ENCODE measurements around the gene PGF. TPM values are rescaled to one million over a fixed set of nuclear protein-coding genes. Genes with fewer than 3 reads are reported as not detected.
"Not testable (repeated sequence)": the region's sequence is repeated elsewhere in the genome, so short reads cannot be mapped to it uniquely, and the experiment has no call there.

The PGF gene
- total RNA-seq, 1 donor from 2014 or later = 0.23 TPM

DNA sequence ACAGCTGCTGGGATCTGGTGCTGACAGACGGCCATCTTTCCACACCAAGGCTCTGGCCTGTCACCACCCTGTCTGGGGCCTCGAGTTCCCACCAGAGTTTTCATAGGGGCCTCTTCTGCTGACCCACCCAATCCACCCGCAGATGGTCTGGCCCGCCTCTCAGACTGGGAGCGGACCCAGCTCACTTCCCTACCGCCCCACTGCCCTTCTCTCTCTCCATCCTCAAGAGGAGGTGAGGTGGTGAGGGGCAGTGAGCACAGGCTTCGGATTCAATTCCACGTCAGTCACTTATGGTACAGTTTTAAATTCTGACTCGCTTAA lies 20.1 kb downstream of the PGF start:
- H3K36me3 Mint-ChIP-seq (ENCODE audit: low read depth) = no peaks in the 10 kb centered on the region
- no peaks in the 10 kb centered on the region for H3K9me3 Mint-ChIP-seq
- H3K27me3 Mint-ChIP-seq = peaks cover 4% of the 10 kb centered on the region
- intact Hi-C loops (cut with micrococcal nuclease) = no loop called here
- H3K4me1 Mint-ChIP-seq = peaks cover 25% of the 10 kb centered on the region
- no peak for DNase-seq
- H3K27ac Mint-ChIP-seq = no peak overlapping the region
- no peak overlapping the region for H3K4me3 Mint-ChIP-seq

DNA sequence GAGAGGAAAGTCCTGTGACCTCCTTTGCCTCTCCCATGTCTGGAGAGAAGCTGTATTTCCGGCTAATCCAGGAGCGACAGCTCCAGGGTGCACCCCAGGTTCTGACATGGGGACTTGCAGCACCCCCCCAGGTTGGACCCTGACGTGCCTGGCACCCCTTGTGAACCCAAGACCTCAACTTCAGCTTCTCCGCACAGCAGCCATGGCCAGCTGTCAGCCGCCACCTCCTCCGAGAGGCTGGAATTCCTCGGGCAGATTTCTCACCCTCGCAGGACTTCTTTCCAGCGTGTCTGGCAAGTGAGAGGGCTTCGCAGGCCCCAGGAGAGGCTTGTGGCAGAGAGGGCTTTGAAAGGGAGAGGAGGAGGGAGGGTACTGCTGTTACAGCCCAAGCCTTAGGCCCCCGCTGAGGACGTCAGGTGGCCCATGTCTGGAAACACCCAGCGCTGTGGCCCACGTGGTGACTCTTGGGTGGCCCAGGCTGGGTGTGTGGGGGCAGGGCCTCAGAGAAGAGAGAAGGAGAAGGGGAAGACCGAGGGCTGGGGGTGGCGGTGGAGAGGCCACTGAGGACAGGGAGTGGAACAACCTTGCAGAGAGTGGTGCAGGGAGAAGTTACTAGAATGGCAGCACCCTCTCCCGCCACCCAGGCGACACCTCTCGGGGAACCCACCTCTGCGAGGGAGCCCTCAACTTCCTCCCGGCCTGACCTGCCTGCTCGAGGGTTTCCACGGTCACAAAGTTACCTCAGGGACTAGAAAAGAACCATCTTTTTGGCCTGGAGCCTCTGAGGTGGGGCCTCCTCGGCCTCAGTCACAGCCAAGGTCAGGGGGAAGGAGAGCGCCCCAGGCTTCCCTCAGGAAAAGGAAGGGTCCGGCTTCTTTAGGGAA lies 20.7 kb downstream of the PGF start:
- Mint-ChIP-seq H3K36me3 (ENCODE audit: low read depth) (no peaks in the 10 kb centered on the region), H3K4me3 (no peak overlapping the region), H3K27ac (no peak overlapping the region), H3K9me3 (no peaks in the 10 kb centered on the region), H3K27me3 (peaks cover 7% of the 10 kb centered on the region), H3K4me1 (peaks cover 20% of the 10 kb centered on the region)
- no peak for DNase-seq
- intact Hi-C loops (cut with micrococcal nuclease) = no loop called here

DNA sequence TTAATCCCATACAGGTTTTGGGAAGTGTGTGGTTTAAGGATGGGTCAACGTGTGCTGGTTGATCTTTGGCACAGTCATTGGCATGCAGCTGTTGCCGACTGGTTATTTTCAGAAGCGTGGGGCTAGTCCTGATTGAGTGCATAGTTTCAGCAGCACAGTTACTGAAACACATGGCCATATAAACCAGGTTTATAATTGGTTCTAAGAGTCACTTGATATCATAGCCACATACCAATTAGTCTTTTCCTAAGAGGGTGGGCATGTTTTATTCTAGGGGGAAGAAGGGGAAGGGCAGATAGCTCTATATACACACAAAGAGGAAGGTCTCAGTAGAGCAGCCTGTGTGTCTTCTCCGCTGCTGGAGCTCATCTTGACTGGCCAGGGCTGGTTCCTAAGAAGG lies 21.4 kb downstream of the PGF start:
- H3K4me1 Mint-ChIP-seq = peaks cover 21% of the 10 kb centered on the region
- intact Hi-C loops (cut with micrococcal nuclease) = no loop called here
- H3K9me3 Mint-ChIP-seq = no peaks in the 10 kb centered on the region
- peaks cover 9% of the 10 kb centered on the region for H3K27me3 Mint-ChIP-seq
- no peaks in the 10 kb centered on the region for H3K36me3 Mint-ChIP-seq (ENCODE audit: low read depth)
- H3K27ac Mint-ChIP-seq = no peak overlapping the region
- no peak overlapping the region for H3K4me3 Mint-ChIP-seq
- no peak for DNase-seq

DNA sequence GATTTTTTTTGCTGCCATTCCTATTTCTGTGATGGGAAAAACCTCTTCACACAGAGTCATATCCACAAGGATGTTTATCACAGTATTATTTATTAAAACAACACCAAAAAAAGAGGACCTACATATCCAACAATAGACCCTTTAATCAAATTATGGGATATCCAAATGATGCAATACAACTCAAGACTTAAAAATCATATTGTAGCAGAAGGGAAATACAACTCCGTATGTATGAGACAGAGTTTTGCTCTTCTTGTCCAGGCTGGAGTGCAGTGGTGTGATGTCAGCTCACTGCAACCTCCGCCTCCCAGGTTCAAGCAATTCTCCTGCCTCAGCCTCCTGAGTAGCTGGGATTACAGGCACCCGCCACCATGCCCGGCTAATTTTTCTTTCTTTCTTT lies 22.5 kb downstream of the PGF start:
- H3K9me3 Mint-ChIP-seq; DNase-seq; intact Hi-C loops (cut with micrococcal nuclease); H3K36me3 Mint-ChIP-seq (ENCODE audit: low read depth); H3K27me3 Mint-ChIP-seq; H3K4me3 Mint-ChIP-seq; H3K27ac Mint-ChIP-seq: not testable (repeated sequence)
- H3K4me1 Mint-ChIP-seq = peaks cover 19% of the 10 kb centered on the region

DNA sequence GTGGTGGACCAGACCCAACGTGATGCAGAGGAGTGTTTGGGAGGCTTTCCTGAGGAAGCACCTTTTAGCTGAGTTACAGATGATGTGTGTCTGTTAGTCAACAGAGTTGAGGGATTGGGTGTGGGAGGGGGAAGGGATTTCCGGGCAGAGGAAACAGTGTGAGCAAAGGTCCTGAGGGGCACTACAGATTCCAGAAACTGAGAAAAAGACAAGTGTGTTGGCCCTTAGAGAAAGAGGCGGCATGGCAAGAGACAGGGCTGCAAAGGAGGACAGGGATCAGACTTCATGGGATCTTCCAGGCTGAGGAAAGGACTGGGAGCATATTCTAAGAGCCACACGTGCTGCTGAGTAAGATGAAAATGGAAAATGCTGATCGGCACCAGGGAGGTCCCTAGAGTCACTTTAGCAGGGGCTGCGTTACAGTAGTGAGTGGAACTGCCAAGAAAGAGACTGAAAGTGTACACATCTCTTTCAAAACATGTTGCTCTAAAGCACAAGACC lies 22.9 kb downstream of the PGF start:
- Mint-ChIP-seq H3K4me1 (peaks cover 15% of the 10 kb centered on the region), H3K9me3 (no peaks in the 10 kb centered on the region), H3K4me3 (no peak overlapping the region), H3K27ac (peak overlapping the region; percentile 34), H3K27me3 (peaks cover 12% of the 10 kb centered on the region), H3K36me3 (ENCODE audit: low read depth) (no peaks in the 10 kb centered on the region)
- no peak for DNase-seq
- intact Hi-C loops (cut with micrococcal nuclease) = no loop called here

DNA sequence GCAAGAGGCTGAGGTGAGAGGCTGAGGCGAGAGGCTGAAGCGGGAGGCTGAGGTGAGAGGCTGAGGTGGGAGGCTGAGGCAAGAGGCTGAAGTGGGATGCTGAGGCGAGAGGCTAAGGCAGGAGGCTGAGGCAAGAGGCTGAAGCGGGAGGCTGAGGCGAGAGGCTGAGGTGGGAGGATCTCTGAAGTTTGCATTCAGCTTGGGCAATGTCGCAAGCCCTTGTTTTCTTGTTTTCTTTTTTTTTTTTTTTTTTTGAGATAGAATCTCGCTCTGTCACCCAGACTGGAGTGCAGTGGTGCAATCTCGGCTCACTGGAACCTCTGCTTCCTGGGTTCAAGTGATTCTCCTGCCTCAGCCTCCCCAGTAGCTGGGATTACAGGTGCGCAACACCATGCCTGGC lies 23.7 kb downstream of the PGF start:
- peaks cover 14% of the 10 kb centered on the region for H3K27me3 Mint-ChIP-seq
- H3K4me3 Mint-ChIP-seq; intact Hi-C loops (cut with micrococcal nuclease); H3K9me3 Mint-ChIP-seq; H3K27ac Mint-ChIP-seq; H3K4me1 Mint-ChIP-seq; H3K36me3 Mint-ChIP-seq (ENCODE audit: low read depth); DNase-seq: not testable (repeated sequence)

DNA sequence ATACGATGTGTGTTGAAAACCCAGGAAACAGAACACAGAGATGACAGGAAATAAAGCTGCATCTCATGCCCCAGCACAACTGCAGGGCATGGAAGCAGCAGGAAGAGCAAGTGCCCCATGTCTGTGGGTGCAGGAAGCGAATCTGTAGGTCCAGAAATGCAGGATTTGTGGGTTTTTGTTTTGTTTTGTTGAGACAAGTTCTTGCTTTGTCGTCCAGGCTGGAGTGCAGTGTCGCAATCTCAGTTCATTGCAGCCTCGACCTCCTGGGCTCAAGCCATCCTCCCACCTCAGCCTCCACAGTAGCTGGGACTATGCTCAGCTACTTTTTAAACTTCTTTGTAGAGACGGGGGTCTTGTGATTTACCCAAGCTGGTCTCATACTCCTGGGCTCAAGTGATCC lies 26.2 kb downstream of the PGF start:
- intact Hi-C loops (cut with micrococcal nuclease) = no loop called here
- H3K27ac Mint-ChIP-seq = no peak overlapping the region

DNA sequence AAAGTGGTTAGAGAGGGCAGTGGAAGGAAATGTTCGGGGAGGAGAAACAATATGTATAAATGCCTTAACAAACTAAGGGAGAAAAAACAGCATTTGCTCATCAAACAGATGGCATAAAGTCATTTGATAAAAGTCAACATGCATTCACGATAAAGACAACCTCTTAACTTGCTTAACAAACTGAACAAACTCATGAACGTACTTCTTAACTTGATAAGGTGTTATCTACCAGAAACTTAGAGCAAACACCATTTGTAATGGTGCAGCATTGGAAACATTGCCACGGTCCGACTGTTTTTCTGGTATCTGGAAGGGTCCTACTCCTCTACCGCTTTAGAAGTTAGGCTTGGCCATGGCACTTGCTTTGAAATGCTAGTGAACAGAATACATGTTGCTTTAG lies 28.2 kb downstream of the PGF start:
- H3K36me3 Mint-ChIP-seq (ENCODE audit: low read depth) = no peaks in the 10 kb centered on the region
- no peak for DNase-seq
- peaks cover 29% of the 10 kb centered on the region for H3K27me3 Mint-ChIP-seq
- intact Hi-C loops (cut with micrococcal nuclease) = no loop called here
- H3K4me1 Mint-ChIP-seq = peaks cover 10% of the 10 kb centered on the region
- no peaks in the 10 kb centered on the region for H3K9me3 Mint-ChIP-seq
- no peak overlapping the region for H3K4me3 Mint-ChIP-seq
- no peak overlapping the region for H3K27ac Mint-ChIP-seq

More for the DNA sequence above, 26.2 kb downstream of the PGF start:
- DNase-seq = no peak
- no peaks in the 10 kb centered on the region for H3K36me3 Mint-ChIP-seq (ENCODE audit: low read depth)
- H3K4me1 Mint-ChIP-seq = peaks cover 8% of the 10 kb centered on the region
- H3K27me3 Mint-ChIP-seq = peaks cover 25% of the 10 kb centered on the region
- no peaks in the 10 kb centered on the region for H3K9me3 Mint-ChIP-seq
- H3K4me3 Mint-ChIP-seq = no peak overlapping the region

DNA sequence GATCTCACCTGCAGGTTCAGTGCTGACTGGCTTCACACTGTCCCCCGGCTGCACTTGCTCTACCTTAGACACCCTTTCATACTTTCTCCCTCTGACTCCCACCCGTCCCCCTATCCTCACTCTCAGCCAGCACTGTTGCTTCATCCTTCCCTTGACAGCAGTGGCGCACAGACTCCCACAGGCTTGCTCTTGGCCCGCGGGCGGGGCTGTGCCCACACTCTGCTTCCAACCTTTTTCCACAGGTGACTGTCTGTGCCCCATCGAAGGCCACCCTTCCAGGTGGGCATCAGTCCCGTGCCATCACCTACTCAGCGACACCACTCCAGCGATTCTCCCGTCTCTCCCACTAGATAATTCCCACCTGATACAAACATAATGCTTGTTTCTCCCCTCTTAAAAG lies 31.3 kb downstream of the PGF start:
- Mint-ChIP-seq H3K4me3 (peak overlapping the region; percentile 37), H3K9me3 (no peaks in the 10 kb centered on the region)
- intact Hi-C loops (cut with micrococcal nuclease) = no loop called here

DNA sequence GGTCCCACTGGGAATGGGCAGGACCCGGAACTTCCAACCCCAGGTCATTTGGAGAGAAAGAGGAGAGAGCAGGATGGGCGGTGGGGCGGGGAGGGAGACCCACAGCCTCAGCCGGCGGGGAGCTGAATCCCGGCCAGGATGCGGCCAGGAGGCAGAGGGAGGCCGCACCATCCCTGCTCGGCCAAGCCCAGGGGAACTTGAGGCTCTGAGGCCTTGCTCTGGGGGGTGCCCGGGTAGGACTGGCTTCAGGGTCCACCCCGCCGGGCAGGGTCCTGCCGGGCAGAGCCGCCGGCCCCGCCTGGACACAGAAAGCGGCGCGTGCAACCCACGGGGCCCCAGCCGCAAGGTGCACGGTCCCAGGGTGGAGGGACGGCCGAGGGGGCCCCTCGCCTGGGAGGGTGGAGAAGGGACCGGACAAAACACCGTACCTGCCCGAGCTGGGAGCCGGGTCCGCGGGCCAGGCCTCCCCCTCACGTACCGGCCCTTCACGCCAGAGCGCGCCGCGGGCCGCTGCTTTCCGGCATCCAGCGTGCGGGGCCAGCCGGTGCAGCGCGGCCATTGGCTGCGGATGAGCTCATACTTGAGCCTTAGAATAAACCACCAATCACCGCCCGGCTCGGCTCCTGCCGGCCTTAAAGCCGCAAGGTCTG lies 32.5 kb downstream of the PGF start, which contains the start of gene RPS6KL1:
TSS of gene RPS6KL1 (minus strand) at position 509 of the 650 bp plus-strand sequence. CDS start 1,719 bp downstream, outside the sequence.
- H3K27me3 Mint-ChIP-seq = peaks cover 22% of the 10 kb centered on the region
- H3K4me1 Mint-ChIP-seq = peaks cover 8% of the 10 kb centered on the region
- peak within 1 kb of the TSS; percentile 75 for H3K4me3 Mint-ChIP-seq
- H3K27ac Mint-ChIP-seq = peak within 1 kb of the TSS; percentile 53
- DNase-seq = peak; percentile 92
- H3K9me3 Mint-ChIP-seq = no peaks in the 10 kb centered on the region
- intact Hi-C loops (cut with micrococcal nuclease) = loop anchor here (1.0 kb wide), 1 partner anchor 79 kb away; the partner anchor contains the start of gene EIF2B2
- H3K36me3 Mint-ChIP-seq (ENCODE audit: low read depth) = no peaks in the 10 kb centered on the region

More for the DNA sequence above, 31.3 kb downstream of the PGF start:
- Mint-ChIP-seq H3K27me3 (peaks cover 22% of the 10 kb centered on the region), H3K27ac (peak overlapping the region; percentile 20), H3K4me1 (peaks cover 9% of the 10 kb centered on the region), H3K36me3 (ENCODE audit: low read depth) (no peaks in the 10 kb centered on the region)
- DNase-seq = no peak

DNA sequence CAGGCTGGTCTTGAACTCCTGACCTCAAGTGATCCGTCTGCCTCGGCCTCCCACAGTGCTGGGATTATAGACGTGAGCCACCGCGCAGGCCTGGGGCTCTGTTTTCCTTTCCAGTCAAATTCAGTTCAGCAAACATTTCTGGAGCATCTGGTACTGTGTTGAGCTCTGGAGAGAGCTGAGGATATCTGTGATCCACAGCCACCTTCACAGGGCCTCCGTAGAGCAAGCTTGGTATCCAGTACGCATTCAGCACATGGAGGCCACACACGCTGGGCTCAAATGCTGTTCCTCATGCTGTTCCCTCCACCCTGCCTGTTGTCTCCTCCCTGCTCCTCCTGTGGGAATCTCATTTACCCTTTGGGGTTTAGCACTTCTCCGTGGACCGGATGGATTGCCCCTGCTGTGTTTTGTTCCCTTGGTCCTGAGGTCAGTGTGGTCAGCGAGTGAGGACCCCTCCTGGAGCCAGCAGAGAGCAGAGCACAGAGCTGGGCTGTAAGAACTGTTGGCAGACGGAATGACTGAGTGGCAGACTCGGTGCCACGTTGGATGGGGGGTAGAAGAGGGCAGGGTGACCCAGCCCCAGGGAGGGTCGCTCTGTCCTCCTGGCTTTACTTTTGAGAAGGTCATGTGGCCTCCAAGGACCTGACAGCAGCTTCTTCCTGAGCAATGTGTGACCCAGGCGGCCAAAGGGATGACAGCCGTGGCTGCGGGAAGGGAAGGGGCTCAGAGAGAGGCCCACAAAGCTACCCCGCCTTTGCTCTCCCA lies 33.2 kb downstream of the PGF start:
- H3K27me3 Mint-ChIP-seq = peaks cover 17% of the 10 kb centered on the region
- no peaks in the 10 kb centered on the region for H3K9me3 Mint-ChIP-seq
- peak; percentile 54 for DNase-seq
- no peaks in the 10 kb centered on the region for H3K36me3 Mint-ChIP-seq (ENCODE audit: low read depth)
- H3K4me3 Mint-ChIP-seq = peak overlapping the region; percentile 75
- intact Hi-C loops (cut with micrococcal nuclease) = no loop called here
- H3K4me1 Mint-ChIP-seq = peaks cover 8% of the 10 kb centered on the region
- peak overlapping the region; percentile 53 for H3K27ac Mint-ChIP-seq

DNA sequence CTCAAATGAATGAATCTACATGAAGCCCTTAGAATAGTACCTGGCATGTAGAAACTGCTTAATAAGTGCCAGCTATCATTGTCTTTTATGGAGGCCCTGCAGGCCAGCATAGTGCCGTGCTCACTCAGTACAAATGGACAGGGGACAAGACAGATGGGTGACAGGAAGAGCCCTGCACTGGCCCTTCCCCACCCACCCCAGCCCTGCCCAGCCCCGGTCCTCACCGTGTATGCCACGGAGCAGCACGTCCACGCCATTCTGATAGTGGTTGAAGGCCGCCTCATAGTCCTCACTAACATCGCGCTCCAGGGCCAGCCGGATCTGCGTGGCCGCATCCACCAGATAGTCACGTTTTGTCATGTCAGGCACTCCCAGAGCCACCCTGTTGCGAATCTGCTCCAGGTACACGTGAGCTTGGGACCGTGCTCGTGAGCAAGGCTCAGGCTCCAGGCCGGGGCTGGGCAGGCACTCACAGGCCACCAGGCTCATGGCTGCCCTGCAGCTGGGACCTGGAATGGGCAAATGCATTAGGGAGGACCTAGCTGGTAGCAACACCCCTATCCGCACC lies 34.3 kb downstream of the PGF start:
- no peak overlapping the region for H3K27ac Mint-ChIP-seq
- H3K36me3 Mint-ChIP-seq (ENCODE audit: low read depth) = no peaks in the 10 kb centered on the region
- peaks cover 13% of the 10 kb centered on the region for H3K27me3 Mint-ChIP-seq
- H3K4me1 Mint-ChIP-seq = peaks cover 8% of the 10 kb centered on the region
- no peak overlapping the region for H3K4me3 Mint-ChIP-seq
- DNase-seq = peak; percentile 54
- intact Hi-C loops (cut with micrococcal nuclease) = no loop called here
- no peaks in the 10 kb centered on the region for H3K9me3 Mint-ChIP-seq

DNA sequence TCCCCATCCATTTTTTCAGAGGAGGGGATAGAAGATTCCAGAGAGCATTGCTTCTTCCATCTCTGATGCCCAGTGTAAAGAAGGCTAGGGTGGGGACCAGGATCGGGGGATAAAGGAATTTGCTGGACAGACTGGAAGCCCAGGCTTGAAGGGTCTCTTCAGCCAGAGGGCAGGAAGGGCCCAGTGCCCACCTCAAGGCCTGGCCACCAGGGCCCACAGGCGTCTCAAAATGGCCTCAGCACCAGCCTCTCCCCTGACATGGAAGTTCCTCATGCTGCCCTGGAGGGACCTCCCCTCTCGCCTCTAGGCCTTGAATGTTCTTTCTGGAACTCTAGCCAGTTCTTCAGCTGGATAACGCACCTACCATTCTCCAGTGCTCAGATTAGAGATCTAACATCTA lies 35.1 kb downstream of the PGF start:
- H3K27ac Mint-ChIP-seq = no peak overlapping the region
- peaks cover 8% of the 10 kb centered on the region for H3K4me1 Mint-ChIP-seq
- no peak for DNase-seq
- no peaks in the 10 kb centered on the region for H3K36me3 Mint-ChIP-seq (ENCODE audit: low read depth)
- no peak overlapping the region for H3K4me3 Mint-ChIP-seq
- no peaks in the 10 kb centered on the region for H3K9me3 Mint-ChIP-seq
- H3K27me3 Mint-ChIP-seq = peaks cover 9% of the 10 kb centered on the region
- intact Hi-C loops (cut with micrococcal nuclease) = no loop called here
